ENCODE measurements around the gene SLC35E2B.

SLC35E2B gene

DNA sequence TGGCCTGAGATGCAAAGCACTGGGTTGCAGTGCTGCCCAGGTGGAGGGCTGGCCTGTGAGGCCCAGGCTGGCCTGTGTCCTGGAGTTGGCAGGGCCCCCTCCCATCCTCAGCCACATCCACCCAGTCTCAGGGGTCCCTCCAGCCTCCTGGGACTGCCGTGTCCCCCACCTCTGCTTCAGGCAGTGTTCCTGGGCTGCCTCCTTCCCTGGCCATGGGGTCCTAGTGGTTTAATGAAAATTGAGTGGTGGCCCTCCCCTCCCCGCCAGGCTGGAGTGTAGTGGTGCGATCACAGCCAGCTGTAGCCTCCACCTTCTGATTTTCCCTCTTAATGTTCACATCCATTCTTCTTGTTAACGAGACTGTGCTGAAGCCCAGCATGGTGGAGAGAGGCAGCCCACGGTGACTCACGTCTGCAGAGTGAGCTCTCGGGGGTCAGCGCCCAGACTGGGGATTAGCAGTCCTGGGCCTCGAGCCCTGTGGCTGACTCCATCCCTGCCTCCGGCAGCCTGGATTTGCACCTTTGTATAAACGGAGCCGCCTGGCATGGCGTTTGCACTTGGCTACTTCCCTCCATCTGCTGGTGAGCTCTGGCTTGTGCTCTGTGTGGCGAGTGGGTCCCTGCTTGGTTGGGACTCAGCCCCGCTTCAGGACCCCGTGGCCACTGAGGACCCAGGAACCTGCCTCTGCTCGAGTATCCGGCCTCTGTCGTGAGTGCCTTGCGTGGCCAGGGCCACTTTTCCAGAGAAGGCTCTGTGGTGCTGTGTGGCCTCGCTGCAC is 70.4 kb downstream of the SLC35E2B start:
- Histone ChIP-seq H2AFZ (ENCODE audit: low read depth, low read length) (no peak overlapping the region), H3K9ac (ENCODE audit: low read length) (no peak overlapping the region), H3K27ac (ENCODE audit: low read length) (no peak overlapping the region), H3K9me3 (ENCODE audit: insufficient read depth, low read length) (no peaks in the 10 kb centered on the region), H3K27me3 (ENCODE audit: low read depth, low read length) (no peaks in the 10 kb centered on the region), H3K4me1 (ENCODE audit: low read length) (no peaks in the 10 kb centered on the region), H3K79me2 (ENCODE audit: low read length) (no peaks in the 10 kb centered on the region), H3K36me3 (replicated peaks; ENCODE audit: low read depth, low read length) (no peaks in the 10 kb centered on the region), H3K4me3 (ENCODE audit: low read length) (no peak overlapping the region), H4K20me1 (ENCODE audit: insufficient read depth, low read length) (no peaks in the 10 kb centered on the region), H3K4me2 (ENCODE audit: low read length) (no peak overlapping the region)
- TF ChIP-seq, protein P1, sequence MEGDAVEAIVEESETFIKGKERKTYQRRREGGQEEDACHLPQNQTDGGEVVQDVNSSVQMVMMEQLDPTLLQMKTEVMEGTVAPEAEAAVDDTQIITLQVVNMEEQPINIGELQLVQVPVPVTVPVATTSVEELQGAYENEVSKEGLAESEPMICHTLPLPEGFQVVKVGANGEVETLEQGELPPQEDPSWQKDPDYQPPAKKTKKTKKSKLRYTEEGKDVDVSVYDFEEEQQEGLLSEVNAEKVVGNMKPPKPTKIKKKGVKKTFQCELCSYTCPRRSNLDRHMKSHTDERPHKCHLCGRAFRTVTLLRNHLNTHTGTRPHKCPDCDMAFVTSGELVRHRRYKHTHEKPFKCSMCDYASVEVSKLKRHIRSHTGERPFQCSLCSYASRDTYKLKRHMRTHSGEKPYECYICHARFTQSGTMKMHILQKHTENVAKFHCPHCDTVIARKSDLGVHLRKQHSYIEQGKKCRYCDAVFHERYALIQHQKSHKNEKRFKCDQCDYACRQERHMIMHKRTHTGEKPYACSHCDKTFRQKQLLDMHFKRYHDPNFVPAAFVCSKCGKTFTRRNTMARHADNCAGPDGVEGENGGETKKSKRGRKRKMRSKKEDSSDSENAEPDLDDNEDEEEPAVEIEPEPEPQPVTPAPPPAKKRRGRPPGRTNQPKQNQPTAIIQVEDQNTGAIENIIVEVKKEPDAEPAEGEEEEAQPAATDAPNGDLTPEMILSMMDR (IDR thresholded peaks at IDR 0.05; ENCODE audit: low read depth, low read length) = no peak
- TF ChIP-seq EZH2phosphoT487 (IDR thresholded peaks at IDR 0.05; ENCODE audit: low read depth) = no peak

DNA sequence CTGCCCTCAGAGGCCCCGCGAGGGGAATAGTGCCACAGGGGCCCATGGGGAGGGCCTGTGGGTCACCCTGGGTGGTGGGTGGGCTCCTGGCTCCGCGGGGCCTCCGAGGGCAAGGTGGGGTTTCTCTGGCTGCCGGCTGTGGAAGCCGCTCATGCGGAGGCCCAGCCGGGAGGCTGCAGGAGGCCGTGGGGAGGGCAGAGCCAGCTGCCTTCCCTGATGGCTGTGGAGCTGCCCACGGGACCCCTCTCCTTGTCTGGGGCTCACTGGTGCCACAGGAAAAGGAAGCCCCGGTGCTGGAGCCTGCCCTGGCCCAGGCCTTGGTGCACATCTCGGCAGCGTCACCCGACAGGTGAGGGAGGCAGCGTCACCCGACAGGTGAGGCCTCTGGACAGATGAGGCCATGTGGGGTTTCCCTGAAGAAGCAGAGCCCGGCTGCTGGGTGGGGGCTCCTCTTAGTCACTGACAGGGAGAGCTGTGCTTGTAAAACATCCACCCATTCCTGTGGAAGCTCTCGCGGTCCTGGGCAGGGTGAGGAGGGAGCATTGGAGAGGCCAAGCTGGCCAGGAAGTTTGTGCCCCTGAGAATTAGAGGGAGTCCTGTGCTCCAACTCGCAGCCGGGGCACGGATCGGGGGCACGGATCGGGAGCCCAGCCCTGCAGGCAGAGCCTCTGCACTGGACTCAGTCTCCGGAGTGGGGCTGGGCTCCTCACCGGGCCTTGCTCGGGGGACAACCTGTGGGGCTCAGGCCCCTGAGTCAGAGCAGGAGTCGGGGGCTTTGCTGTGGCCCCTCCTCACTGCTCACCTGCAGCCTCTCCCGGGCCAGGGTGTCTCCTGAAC is 71.2 kb downstream of the SLC35E2B start:
- no peak for TF ChIP-seq EZH2phosphoT487 (IDR thresholded peaks at IDR 0.05; ENCODE audit: low read depth)
- TF ChIP-seq, protein P1 (IDR thresholded peaks at IDR 0.05; ENCODE audit: low read depth, low read length) = no peak
- H3K27me3 ChIP-seq (ENCODE audit: low read depth, low read length) = no peaks in the 10 kb centered on the region
- 0 out of 2 replicates have a peak, but pooled peaks cover 4% of the 10 kb centered on the region for H3K79me2 ChIP-seq (ENCODE audit: low read length)
- no peak overlapping the region for H3K4me3 ChIP-seq (ENCODE audit: low read length)
- H4K20me1 ChIP-seq (ENCODE audit: insufficient read depth, low read length) = no peaks in the 10 kb centered on the region
- H3K9ac ChIP-seq (ENCODE audit: low read length) = no peak overlapping the region
- H3K27ac ChIP-seq (ENCODE audit: low read length) = no peak overlapping the region
- H2AFZ ChIP-seq (ENCODE audit: low read depth, low read length) = no peak overlapping the region
- H3K36me3 ChIP-seq (replicated peaks; ENCODE audit: low read depth, low read length) = no peaks in the 10 kb centered on the region
- H3K9me3 ChIP-seq (ENCODE audit: insufficient read depth, low read length) = no peaks in the 10 kb centered on the region
- no peak overlapping the region for H3K4me2 ChIP-seq (ENCODE audit: low read length)
- H3K4me1 ChIP-seq (ENCODE audit: low read length) = peaks cover 4% of the 10 kb centered on the region; the same call in 1 of the 2 replicates

DNA sequence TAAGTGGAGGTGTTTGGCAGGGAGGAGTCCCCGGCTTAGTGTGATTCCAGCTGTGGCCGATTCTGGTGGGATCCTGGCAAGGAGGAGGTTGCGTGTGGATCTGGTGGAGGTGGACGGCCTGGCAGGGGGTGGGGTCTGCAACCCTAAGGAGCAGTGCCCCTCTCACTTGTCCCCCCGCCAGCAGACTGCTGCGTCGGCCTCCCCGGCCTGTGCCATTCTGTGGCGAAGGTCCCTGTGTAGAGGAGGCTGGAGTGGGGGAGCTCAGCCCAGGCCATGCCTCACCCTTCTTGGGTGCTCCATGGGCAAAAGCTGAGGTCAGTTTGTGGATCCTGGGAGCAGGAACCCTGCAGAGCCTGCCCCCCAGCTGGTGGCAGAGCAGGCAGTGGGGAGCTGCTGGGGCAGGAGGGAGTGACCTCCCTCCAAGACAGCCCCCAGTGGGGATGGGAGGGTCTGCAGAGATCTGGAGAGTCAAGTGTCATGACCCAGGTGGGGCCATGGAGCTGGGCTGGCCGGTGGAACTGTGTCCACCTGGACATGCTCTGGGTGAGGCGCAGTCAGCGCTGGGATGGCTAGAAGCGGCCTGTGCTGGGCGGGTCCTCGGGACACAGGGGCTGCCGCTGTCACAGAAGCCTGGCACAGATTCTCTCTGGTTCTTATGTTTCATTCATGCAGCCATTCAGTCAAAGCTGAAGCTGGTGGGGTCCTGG is 72.0 kb downstream of the SLC35E2B start:
- Histone ChIP-seq H4K20me1 (ENCODE audit: insufficient read depth, low read length) (no peaks in the 10 kb centered on the region), H2AFZ (ENCODE audit: low read depth, low read length) (no peak overlapping the region), H3K79me2 (ENCODE audit: low read length) (0 out of 2 replicates have a peak, but pooled peaks cover 4% of the 10 kb centered on the region), H3K9me3 (ENCODE audit: insufficient read depth, low read length) (no peaks in the 10 kb centered on the region), H3K4me1 (ENCODE audit: low read length) (peaks cover 5% of the 10 kb centered on the region; the same call in 1 of the 2 replicates), H3K36me3 (replicated peaks; ENCODE audit: low read depth, low read length) (no peaks in the 10 kb centered on the region), H3K9ac (ENCODE audit: low read length) (no peak overlapping the region), H3K27me3 (ENCODE audit: low read depth, low read length) (no peaks in the 10 kb centered on the region), H3K4me3 (ENCODE audit: low read length) (no peak overlapping the region), H3K27ac (ENCODE audit: low read length) (no peak overlapping the region), H3K4me2 (ENCODE audit: low read length) (no peak overlapping the region)
- TF ChIP-seq, protein P1 (IDR thresholded peaks at IDR 0.05; ENCODE audit: low read depth, low read length) = no peak
- TF ChIP-seq EZH2phosphoT487 (IDR thresholded peaks at IDR 0.05; ENCODE audit: low read depth) = no peak

Measured in OCI-LY3 (cell line).